Thoracic aorta (tissue), 2 donors: ENCODE results near the gene ZFAND5. TPM values are rescaled to one million over a fixed set of nuclear protein-coding genes. Genes with fewer than 3 reads are reported as not detected.
A peak's percentile ranks its signal among the peaks of the same experiment; 100 is the strongest.

ENCODE experiments used
- ATAC-seq: fragments of 150-250 bp; one replicate; pipeline ENCODE4 v1.8.0; 2017; ENCODE audit warnings: low read depth; ENCODE audit not compliant: insufficient number of reproducible peaks, low FRiP score
- DNase-seq: peaks from one replicate; pipeline ENCODE4 v3.0.0-alpha.2; 2020; ENCODE audit warnings: low spot score
- H3K27ac ChIP-seq, 2 donors: fragments of 200-600 bp; sonication (generic); 1 replicate in 1 of 2; 2 replicates in 1 of 2; pipeline ENCODE4 v1.5.1; 2016; ENCODE audit warnings: mild to moderate bottlenecking in 2 of 2, moderate library complexity in 2 of 2
- H3K27me3 ChIP-seq: fragments of 200-600 bp; sonication (generic); replicated peaks from 2 replicates; pipeline ENCODE4 v1.6.0; 2016; ENCODE audit warnings: mild to moderate bottlenecking; ENCODE audit not compliant: insufficient read depth
- H3K36me3 ChIP-seq: fragments of 200-600 bp; sonication (generic); one replicate; pipeline ENCODE4 v1.5.1; 2016
- H3K4me1 ChIP-seq, 2 donors: fragments of 200-600 bp; sonication (generic); 1 replicate in 1 of 2; 2 replicates in 1 of 2; pipeline versions ENCODE4 v1.5.1 to v1.6.0; 2016; ENCODE audit warnings: low read depth in 2 of 2, mild to moderate bottlenecking in 1 of 2; ENCODE audit not compliant: control insufficient read depth in 1 of 2
- H3K4me3 ChIP-seq: fragments of 200-600 bp; sonication (generic); 2 replicates; pipeline ENCODE4 v1.5.1; 2016; ENCODE audit warnings: mild to moderate bottlenecking
- H3K9me3 ChIP-seq: fragments of 200-600 bp; sonication (generic); 2 replicates; pipeline ENCODE4 v1.5.1; 2016
- total RNA-seq, 2 donors: library from RNA; depleted of rRNA; stranded (reverse); fragments of >200 nt; gene quantifications; one replicate each; pipeline versions ENCODE4 v1.1.0 to v1.2.3, GENCODE V29; 2016
- TF ChIP-seq, protein P1 (sequence below): fragments of 200-600 bp; sonication (generic); IDR thresholded peaks from one replicate; pipeline ENCODE4 v1.5.1; 2019; ENCODE audit warnings: antibody characterized with exemption

The ZFAND5 gene
- total RNA-seq, 2 donors from 2014 or later, result 160 to 195 TPM

GRCh38 chr9:72326641-72327040 is 38.4 kb downstream of the ZFAND5 start:
- Histone ChIP-seq H3K27ac (no peak overlapping the region), H3K9me3 (no peaks in the 10 kb centered on the region), H3K36me3 (no peaks in the 10 kb centered on the region), H3K4me1 (no peaks in the 10 kb centered on the region), H3K27me3 (no peaks in the 10 kb centered on the region), H3K4me3 (no peak overlapping the region)
- TF ChIP-seq, protein P1, sequence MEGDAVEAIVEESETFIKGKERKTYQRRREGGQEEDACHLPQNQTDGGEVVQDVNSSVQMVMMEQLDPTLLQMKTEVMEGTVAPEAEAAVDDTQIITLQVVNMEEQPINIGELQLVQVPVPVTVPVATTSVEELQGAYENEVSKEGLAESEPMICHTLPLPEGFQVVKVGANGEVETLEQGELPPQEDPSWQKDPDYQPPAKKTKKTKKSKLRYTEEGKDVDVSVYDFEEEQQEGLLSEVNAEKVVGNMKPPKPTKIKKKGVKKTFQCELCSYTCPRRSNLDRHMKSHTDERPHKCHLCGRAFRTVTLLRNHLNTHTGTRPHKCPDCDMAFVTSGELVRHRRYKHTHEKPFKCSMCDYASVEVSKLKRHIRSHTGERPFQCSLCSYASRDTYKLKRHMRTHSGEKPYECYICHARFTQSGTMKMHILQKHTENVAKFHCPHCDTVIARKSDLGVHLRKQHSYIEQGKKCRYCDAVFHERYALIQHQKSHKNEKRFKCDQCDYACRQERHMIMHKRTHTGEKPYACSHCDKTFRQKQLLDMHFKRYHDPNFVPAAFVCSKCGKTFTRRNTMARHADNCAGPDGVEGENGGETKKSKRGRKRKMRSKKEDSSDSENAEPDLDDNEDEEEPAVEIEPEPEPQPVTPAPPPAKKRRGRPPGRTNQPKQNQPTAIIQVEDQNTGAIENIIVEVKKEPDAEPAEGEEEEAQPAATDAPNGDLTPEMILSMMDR, result no peak
- no peak for ATAC-seq
- no peak for DNase-seq

DNA sequence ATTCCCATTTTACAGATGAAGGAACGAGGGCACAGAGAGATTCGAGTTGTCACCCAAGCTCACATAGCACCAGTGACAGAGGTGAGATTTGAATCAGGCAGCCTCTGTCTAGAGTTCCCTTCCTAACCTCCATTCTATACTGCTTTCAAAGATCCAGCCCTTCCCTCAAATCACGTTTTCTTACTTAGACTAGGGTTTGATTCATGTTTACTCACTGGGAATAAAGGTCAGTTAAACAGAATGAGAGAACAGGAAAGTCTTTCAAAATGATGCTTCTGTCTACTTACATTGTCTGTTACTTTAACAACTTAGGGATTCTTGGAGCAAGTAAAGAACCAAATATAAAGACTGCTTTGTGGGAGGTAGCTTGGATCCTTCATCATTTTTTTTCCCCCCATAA is 40.0 kb downstream of the ZFAND5 start:
- Histone ChIP-seq H3K36me3 (no peaks in the 10 kb centered on the region), H3K27me3 (no peaks in the 10 kb centered on the region), H3K4me3 (no peak overlapping the region), H3K9me3 (no peaks in the 10 kb centered on the region), H3K4me1 (no peaks in the 10 kb centered on the region), H3K27ac (no peak overlapping the region)
- no peak for ATAC-seq
- DNase-seq, result no peak
- TF ChIP-seq, protein P1, result no peak

- H3K4me1 ChIP-seq, result no peaks in the 10 kb centered on the region
- TF ChIP-seq, protein P1, result no peak
- ATAC-seq (no peak), DNase-seq (no peak)
- no peaks in the 10 kb centered on the region for H3K36me3 ChIP-seq
- no peak overlapping the region for H3K27ac ChIP-seq
- no peak overlapping the region for H3K4me3 ChIP-seq
- H3K27me3 ChIP-seq, result no peaks in the 10 kb centered on the region
- no peaks in the 10 kb centered on the region for H3K9me3 ChIP-seq
These were observed 42.3 kb downstream of the ZFAND5 start for GRCh38 chr9:72322678-72323077.

- H3K9me3 ChIP-seq, result no peaks in the 10 kb centered on the region
- H3K36me3 ChIP-seq, result no peaks in the 10 kb centered on the region
- no peaks in the 10 kb centered on the region for H3K4me1 ChIP-seq
- no peak overlapping the region for H3K27ac ChIP-seq
- TF ChIP-seq, protein P1, result no peak
- ATAC-seq, result no peak
- no peak for DNase-seq
- no peaks in the 10 kb centered on the region for H3K27me3 ChIP-seq
- H3K4me3 ChIP-seq, result no peak overlapping the region
These were observed 42.7 kb downstream of the ZFAND5 start for GRCh38 chr9:72322259-72322658.

- TF ChIP-seq, protein P1, result no peak
These were observed 49.3 kb downstream of the ZFAND5 start for GRCh38 chr9:72315510-72316311.

More at GRCh38 chr9:72315510-72316311, 49.3 kb downstream of the ZFAND5 start:
- ATAC-seq, result no peak
- H3K4me1 ChIP-seq, result peaks cover 10 to 20% of the 10 kb centered on the region in 2 donors
- no peak for DNase-seq
- peak overlapping the region; percentile 53 for H3K4me3 ChIP-seq
- no peaks in the 10 kb centered on the region for H3K27me3 ChIP-seq
- peak overlapping the region; percentile 34 to 43 for H3K27ac ChIP-seq
- no peaks in the 10 kb centered on the region for H3K9me3 ChIP-seq
- no peaks in the 10 kb centered on the region for H3K36me3 ChIP-seq
